GM12801 (cell line): ENCODE measurements around the gene MCM6.

Source experiments
- TF ChIP-seq, protein P1 (sequence below): IDR thresholded peaks from one replicate; pipeline ENCODE4 v1.5.1; 2011; ENCODE audit warnings: control low read depth; ENCODE audit not compliant: insufficient read length; ENCODE audit errors: extremely low read depth

The MCM6 gene

DNA sequence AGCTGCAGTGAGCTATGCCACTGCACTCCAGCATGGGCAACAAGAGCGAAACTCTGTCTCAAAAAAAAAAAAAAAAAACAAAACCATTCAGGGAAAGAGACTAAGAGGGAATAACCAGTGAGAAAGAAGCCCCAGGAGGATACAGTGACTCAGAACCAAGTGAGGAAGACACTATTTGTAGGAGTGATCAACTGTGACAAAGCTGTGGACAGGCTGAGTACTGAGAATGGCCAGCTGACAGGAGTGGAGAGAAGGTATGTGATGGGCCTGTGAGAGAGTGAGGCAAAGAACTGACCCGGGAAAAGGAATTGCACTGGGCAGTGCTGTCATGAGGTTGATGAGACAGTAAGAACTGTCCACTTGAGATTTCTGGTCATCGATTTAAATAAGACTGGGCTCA, 32.6 kb downstream of the MCM6 start:
- TF ChIP-seq, protein P1, sequence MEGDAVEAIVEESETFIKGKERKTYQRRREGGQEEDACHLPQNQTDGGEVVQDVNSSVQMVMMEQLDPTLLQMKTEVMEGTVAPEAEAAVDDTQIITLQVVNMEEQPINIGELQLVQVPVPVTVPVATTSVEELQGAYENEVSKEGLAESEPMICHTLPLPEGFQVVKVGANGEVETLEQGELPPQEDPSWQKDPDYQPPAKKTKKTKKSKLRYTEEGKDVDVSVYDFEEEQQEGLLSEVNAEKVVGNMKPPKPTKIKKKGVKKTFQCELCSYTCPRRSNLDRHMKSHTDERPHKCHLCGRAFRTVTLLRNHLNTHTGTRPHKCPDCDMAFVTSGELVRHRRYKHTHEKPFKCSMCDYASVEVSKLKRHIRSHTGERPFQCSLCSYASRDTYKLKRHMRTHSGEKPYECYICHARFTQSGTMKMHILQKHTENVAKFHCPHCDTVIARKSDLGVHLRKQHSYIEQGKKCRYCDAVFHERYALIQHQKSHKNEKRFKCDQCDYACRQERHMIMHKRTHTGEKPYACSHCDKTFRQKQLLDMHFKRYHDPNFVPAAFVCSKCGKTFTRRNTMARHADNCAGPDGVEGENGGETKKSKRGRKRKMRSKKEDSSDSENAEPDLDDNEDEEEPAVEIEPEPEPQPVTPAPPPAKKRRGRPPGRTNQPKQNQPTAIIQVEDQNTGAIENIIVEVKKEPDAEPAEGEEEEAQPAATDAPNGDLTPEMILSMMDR, result no peak

DNA sequence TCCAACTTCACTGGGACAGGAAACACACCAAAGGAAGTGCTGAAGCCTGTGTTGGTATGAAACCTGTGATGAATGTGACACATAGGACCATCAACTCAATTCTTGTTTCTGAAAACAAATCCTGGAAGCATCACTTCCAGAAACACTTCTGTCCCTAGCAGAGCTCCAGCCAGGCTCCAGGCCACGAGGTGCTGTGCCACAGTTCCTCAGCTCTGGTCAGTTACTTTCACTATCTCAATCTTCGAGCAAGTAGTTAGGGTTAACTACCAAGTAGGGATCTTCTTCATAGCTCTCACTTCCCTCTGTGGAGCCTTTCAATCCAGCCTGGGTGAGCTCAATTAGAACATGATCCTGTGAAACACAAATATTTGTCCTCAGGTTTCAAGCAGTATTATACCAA, 35.6 kb downstream of the MCM6 start:
- TF ChIP-seq, protein P1, result no peak

DNA sequence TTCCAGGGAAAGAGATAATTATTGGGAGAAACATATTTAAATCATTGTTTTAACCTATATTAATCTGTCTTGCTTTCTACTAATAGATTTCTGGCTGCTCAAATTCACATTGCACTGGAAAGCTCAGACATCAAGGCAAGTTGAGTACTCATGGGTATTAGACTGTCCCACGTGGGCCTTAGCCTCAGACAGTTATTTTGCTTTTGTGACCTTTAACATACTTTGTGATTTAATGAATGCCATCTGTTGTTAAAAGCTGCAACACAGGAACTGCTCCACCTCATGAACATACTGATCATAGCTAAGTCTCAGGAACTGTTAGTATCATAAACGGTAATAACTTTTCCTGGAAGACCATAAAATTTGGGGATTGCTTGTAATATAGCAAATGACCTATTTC, 36.5 kb downstream of the MCM6 start:
- TF ChIP-seq, protein P1, result no peak

DNA sequence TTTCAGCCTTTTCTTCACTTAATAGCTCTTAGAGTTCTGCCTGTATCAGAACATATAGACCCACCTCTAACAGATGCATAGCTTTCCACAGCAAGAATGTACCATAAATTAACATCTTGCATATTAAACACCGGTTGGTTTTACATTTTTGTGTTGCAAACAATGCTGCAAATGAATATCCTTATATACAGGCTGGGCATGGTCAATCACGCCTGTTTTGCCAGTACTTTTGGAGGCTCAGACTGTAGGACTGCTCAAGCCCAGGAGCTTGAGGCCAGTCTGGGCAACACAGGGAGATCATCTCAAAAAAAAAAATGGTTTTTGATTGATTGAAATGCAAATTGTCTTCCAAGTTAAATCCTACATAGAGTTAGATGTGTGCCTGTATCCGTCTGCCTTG, 37.7 kb downstream of the MCM6 start:
- TF ChIP-seq, protein P1, result no peak

DNA sequence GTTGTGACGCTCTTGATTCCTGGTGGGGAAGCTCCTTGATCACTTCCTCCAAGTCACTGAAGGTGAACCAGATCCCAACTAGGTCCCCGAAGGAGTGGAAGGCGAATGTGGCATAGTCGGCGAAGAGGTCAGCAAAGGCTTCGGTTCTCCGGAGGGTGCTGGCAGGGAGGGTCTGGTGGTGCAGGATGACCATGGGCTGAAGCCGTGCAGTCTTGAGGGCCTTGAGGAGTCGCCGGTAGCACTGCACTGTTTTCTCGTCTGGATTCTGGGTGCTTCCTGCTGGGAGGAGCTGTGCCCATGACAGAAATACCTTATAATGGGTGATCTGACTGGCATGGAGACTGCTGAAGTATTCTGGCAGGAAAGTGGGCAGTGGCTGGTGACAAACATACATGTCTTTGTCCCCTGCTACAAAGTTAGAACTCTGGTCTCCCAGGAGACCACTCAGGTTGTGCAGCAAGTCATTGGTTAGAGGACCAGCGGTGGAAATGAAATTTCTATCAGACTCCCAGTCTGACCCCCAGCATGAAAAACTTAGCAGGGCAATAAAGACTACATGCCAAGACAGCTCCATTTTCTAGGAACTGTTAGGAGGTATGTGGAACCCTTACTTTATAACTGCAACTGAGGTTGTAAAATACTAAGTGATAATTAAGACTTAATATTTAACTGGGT, 39.5 kb downstream of the MCM6 start, which contains the start of gene LCT:
LCT (minus strand) TSS at position 589 of the 675 bp plus-strand sequence; CDS start at position 574, 15 bp downstream.
- TF ChIP-seq, protein P1, result no peak

DNA sequence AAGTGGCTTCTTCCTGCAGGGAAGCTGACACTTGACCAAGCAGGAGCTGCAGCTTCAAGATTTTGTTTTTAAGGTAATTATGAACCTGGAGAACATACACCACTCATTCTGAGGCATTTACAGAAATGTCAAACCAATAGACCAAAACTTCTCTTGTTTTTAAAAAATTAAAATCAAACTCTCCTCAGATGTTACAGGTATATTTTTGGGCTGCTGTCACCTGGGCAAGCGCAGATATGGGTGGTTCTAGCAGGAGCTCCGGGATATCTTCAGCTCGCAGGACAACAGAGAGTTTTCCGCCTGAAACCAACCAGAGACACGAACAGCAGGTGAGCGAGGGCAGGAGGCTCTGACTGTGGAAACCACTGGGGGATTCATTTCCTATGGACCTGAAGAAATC, 43.4 kb downstream of the MCM6 start:
- TF ChIP-seq, protein P1, result no peak

DNA sequence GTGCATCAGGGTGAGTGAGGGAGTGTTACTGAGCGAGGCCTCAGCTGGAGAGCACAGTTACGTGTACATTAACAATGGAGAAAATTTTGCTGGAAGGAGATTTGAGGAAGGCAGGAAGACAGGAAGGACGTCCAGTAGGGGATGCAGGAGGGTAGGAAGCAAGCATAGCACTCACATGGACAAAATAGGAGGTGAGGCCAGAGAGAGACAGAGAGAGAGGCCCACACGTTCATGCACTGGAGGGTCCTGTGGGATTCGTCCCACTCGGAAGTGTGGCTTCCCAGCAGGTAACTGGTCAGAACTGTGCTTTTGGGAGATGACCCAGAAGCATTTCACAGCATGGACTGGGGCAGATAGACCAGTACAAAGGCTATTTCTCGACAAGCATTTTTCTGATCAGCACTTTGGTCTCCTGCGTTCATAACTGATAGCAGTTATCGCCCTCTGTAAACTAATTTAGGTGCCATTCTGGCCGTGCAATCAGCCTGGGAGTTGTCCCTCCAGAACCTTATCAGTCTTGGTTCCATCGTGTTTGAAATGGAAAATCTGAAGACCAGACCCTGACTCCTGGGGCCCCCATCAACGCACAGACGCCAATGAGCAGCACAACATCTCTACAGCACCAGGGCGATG, 44.9 kb downstream of the MCM6 start:
- TF ChIP-seq, protein P1, result no peak
